ENCODE results near the gene GPR35.

DNA sequence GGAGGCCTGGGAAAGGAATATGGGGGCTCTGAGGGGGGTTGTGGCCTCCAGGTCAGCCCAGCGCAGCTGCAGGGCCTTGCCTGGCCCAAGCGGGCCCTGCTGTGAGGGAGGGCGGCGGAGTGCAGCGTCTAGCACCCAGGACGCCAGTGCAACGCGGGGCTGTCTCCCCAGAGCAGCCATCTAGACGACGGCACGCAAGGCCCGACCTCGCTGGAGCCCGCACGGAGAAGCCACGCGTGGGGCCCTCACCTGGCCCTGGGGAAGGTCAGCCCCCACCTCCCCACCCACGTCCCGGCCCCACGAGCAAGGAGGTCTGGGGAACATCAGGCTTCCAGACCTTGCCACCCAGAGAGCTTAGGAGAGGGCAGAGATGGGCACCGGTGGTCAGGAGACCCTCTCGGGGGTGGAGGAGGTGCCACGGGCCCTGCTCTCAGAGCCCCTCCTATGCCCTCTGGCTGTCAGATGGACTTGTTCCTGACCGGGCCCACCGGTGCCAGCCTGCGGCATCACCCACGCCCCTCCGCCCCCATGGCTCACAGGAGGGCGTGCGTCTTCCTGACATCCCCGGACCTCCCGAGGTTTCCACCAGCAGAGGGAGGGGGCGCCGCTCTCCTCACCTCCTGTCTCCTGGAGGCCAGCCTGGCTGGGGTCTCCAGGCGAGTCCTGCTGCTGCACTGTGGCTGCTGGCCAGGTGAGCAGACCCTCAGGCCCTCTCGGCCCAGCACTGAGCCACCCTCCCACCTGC, 17.0 kb downstream of the GPR35 start:
- TF ChIP-seq CTCF (IDR thresholded peaks at IDR 0.05) (no peak), POLR2AphosphoS5 (IDR thresholded peaks at IDR 0.05) (no peak)

All from upper lobe of left lung (tissue), 4 donors.